ENCODE data around the gene TMEM106C. TPM values are rescaled to one million over a fixed set of nuclear protein-coding genes. Genes with fewer than 3 reads are reported as not detected.

The TMEM106C gene
- total and polyA plus RNA-seq, 8 donors: 24.7 to 44.7 (median 31.7) TPM

DNA sequence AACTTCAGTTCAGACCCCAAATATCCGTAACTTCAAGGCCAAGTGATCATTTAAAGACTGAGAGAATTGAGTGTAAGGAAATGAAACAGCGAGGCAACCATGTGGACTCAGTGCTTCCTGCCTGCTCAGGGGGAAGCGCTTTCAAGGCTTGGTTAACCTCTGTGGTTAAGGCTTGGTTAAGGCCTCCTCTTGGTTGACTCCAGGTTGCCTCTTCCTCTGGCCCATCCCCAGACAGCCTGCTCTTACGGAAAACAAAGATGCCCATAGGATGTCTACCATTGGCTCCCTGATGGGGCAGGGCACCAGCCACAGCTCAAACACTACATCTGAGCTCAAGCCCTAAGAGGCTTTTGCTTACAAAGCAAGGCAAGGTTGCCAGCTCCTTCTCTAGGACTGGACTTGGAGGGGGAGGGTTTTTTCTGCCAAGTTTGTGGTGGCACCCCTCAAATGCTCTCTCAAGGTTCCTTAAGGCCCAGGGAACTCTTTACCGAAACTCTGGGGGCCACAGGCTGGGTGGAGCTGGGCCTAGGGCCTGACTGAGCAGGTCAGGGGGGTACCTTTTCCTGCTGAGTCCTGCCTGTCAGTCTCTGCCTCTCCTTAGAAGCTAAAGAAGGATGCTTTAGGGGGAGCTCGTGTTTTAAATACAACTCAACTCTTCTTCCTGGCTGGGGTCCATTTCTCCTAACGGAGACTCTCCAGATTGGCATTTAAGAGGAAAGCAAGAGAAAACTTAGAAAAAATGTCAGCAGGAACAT lies 27.1 kb downstream of the TMEM106C start:
- ATAC-seq: no peak
- 83 to 87% methylated on average over 7 of the region's 7 CpGs for WGBS, 2 donors
- intact Hi-C loops (cut with DNase I): no loop called here

DNA sequence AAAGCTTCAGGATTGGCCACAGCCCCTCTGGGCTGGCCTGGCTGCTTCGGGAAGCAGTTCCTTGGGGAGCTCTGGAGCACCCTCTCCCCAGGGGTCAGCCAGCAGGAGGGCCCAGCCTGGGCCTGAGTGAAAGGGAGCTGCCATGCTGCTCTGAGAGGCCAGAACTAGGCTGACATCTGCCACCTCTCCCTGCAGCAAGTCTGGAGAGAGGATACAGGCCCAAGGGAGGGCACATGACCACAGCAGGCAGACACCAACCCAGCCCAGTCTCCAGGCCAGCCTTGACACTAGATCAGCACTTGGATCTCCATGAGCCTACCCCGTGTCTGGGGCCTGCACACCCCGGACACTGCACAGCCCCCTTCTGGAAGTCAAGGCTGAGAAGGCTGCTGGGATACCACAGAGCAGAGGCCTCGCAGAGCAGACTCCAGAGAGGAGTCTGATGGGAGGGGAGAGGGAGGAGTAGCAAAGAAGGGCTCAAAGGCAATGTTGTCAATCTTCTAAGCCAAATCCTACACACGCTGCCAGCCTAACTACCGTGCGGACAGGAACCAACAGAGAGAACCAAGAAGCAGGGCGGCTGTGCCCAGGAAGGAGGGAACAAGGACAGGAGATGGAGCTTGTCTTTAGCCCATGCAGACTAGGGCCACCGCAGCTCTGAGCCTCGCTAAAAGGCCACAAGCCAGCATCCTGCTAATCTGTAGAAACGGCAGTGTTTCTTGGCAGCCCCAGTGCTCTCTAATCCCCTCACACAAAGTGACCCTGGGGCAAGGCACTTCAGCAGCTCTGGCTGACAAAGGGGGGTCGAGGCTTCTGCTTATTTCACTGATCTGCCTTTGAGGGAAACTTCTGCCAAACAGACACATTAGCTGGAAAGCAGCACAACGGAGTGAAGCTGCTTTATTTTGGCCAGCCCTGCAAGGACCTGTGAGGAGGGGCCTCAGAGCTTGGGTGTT lies 28.0 kb downstream of the TMEM106C start:
- no peak overlapping the region for H3K27ac ChIP-seq
- TF ChIP-seq, protein P1, sequence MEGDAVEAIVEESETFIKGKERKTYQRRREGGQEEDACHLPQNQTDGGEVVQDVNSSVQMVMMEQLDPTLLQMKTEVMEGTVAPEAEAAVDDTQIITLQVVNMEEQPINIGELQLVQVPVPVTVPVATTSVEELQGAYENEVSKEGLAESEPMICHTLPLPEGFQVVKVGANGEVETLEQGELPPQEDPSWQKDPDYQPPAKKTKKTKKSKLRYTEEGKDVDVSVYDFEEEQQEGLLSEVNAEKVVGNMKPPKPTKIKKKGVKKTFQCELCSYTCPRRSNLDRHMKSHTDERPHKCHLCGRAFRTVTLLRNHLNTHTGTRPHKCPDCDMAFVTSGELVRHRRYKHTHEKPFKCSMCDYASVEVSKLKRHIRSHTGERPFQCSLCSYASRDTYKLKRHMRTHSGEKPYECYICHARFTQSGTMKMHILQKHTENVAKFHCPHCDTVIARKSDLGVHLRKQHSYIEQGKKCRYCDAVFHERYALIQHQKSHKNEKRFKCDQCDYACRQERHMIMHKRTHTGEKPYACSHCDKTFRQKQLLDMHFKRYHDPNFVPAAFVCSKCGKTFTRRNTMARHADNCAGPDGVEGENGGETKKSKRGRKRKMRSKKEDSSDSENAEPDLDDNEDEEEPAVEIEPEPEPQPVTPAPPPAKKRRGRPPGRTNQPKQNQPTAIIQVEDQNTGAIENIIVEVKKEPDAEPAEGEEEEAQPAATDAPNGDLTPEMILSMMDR (IDR thresholded peaks at IDR 0.05): no peak
- H3K9me3 ChIP-seq: no peaks in the 10 kb centered on the region
- no peak overlapping the region for H3K4me3 ChIP-seq
- FAIRE-seq (no peak), ATAC-seq (no peak), DNase-seq (peak in 2 of 6 donors; percentile 38 to 40)
- H3K27me3 ChIP-seq: no peaks in the 10 kb centered on the region
- WGBS, 2 donors: 69 to 72% methylated on average over 13 of the region's 13 CpGs
- intact Hi-C loops (cut with DNase I): no loop called here
- no peaks in the 10 kb centered on the region for H3K36me3 ChIP-seq
- no peaks in the 10 kb centered on the region for H3K4me1 ChIP-seq

More for the DNA sequence above, 27.1 kb downstream of the TMEM106C start:
- FAIRE-seq (no peak), DNase-seq (peak in 1 of 6 donors; percentile 26)
- Histone ChIP-seq H3K27me3 (no peaks in the 10 kb centered on the region), H3K9me3 (no peaks in the 10 kb centered on the region), H3K27ac (no peak overlapping the region), H3K4me3 (no peak overlapping the region), H3K4me1 (no peaks in the 10 kb centered on the region), H3K36me3 (no peaks in the 10 kb centered on the region)
- TF ChIP-seq, protein P1 (IDR thresholded peaks at IDR 0.05): no peak

DNA sequence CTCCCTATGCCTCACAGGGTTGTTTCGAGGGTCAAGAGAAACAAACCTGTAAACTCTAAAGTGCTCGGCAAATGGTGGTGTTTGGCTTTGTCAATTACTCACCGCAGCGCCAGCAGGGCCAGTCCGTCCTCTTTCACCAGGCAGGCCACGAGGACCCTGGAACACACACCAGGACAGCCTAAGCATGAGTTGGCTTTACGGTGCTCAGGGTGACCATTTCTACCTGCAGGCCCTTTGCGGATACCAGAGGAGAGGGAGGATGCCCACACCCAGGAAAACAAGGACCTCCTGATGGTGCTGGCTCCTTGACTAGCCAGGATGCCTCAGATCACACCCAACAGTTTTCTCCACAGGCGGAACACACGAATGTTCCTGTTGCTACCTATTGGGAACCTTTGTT lies 29.4 kb downstream of the TMEM106C start:
- H3K27ac ChIP-seq: no peak overlapping the region
- no peak for ATAC-seq
- TF ChIP-seq, protein P1 (IDR thresholded peaks at IDR 0.05): no peak
- peak in 1 of 6 donors; percentile 15 for DNase-seq
- H3K27me3 ChIP-seq: no peaks in the 10 kb centered on the region
- 81 to 86% methylated on average over 10 of the region's 10 CpGs for WGBS, 2 donors
- no peaks in the 10 kb centered on the region for H3K36me3 ChIP-seq
- H3K4me3 ChIP-seq: no peak overlapping the region
- H3K4me1 ChIP-seq: no peaks in the 10 kb centered on the region
- intact Hi-C loops (cut with DNase I): no loop called here
- FAIRE-seq: no peak
- no peaks in the 10 kb centered on the region for H3K9me3 ChIP-seq

DNA sequence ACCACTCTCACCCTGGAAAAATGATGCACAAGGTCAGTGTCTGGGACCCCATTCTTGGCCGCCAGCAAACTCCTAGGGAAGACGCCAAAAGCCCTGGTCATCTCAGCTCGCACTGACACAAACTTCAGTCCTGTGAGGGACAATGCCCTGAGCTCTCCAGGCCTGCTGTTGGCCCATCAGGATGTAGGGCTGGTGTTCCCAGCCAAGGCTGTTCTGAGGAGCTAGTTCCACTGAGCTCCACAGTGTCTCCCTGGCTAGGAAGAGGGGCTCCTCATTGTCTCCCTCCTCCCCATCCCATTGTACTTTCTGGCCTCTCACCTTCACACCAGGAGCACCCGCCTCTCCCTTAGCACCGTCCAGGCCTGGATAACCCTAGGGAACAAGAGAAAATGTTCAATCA lies 30.1 kb downstream of the TMEM106C start:
- TF ChIP-seq, protein P1 (IDR thresholded peaks at IDR 0.05): no peak
- Histone ChIP-seq H3K9me3 (no peaks in the 10 kb centered on the region), H3K27ac (no peak overlapping the region), H3K27me3 (no peaks in the 10 kb centered on the region), H3K4me3 (no peak overlapping the region), H3K36me3 (no peaks in the 10 kb centered on the region), H3K4me1 (no peaks in the 10 kb centered on the region)
- intact Hi-C loops (cut with DNase I): no loop called here
- DNase-seq (no peak), FAIRE-seq (no peak), ATAC-seq (no peak)
- 83 to 90% methylated on average over 5 of the region's 5 CpGs for WGBS, 2 donors
